Caki2 (cell line): ENCODE results near the gene NMNAT2. TPM values are rescaled to one million over a fixed set of nuclear protein-coding genes. Genes with fewer than 3 reads are reported as not detected.

Experiments used
- DNase-seq: peaks from one replicate; pipeline ENCODE4 v3.0.0-alpha.2; 2015; ENCODE audit warnings: low read depth
- in situ Hi-C: cut with HindIII; loops from 2 replicates; pipeline ENCODE4 v1.10.0; 2016; ENCODE audit warnings: low sequenced_read_pairs, low pct_unique_long_range_greater_than_20kb, mixed read lengths
- total RNA-seq: library from RNA; depleted of rRNA; stranded (reverse); fragments of >200 nt; shearing (Covaris generic); gene quantifications from 2 replicates; pipeline ENCODE4 v1.2.3, GENCODE V29; 2014; ENCODE audit warnings: low replicate concordance

NMNAT2 gene
- total RNA-seq, 1 experiment from 2014 or later: 0.24 TPM

DNA sequence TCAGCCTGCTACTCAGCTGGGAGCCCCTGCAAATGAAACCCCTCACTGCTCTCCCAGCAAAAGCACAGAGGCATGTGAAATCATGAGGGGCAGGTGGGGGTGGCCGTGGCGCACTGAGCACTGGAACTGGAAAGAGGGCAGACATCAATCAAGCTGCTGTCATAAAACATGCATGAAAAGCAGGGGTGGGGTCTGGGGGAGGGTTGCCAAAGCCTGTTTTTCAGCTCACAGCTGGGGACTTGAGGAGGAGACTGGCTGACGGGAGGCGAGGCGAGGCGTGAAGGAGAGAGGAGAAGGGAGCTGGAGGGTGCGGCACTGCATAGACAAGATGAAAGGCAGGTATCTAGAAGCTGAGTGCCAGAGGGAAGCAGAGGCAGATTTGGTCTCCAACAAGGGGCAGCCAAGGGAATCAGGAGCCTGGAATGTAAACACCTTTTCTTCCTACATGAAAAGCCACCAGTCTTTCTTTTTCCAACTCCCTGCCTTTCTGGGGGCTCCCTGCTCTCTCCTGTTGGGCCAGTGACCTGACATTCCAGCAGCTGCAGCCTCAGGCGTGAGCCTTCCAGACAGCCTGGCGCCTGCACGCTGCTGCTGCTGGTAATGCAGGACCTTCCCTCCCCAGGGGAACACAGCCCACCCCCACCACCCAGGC, 87.0 kb downstream of the NMNAT2 start:
- in situ Hi-C loops: no loop called here
- DNase-seq: no peak

DNA sequence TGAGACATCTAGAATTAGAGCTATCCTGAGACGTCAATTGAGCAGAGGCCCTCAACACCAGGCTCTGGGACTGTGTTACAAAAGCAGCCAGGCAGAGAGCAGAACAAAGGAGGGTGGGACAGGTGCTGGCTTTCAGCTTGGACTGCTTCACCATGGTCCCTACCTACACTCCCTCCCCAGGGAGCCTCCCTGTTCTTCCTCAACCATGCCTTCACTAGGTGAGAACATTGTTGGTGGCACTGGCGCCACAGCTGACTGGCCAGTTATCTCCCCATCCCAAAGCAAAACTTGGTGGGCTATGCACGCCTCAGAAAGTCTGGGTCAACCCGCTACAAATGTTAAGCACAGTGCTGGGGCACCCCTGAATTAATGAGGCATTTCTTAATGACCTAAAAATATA, 87.8 kb downstream of the NMNAT2 start:
- DNase-seq: no peak
- in situ Hi-C loops: no loop called here

DNA sequence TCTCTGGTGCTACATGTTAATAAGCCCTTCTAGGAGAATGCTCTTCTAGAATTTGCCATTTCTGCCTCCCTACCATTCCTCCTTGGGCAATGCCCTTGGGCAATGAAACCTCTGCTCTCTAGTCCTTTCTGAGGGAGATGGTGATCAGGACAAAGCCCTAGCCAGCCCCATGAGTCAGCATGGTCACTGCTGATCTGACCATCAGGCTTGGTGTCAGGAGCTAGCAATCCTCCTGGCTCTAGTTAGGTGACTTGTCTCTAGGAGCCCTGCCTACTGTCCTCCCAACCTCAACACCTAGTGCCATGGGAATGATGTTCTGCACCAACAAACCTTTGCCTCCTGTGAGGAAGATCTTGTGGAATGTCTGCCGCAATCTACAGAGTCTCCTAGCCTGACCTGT, 89.8 kb downstream of the NMNAT2 start:
- in situ Hi-C loops: no loop called here

DNA sequence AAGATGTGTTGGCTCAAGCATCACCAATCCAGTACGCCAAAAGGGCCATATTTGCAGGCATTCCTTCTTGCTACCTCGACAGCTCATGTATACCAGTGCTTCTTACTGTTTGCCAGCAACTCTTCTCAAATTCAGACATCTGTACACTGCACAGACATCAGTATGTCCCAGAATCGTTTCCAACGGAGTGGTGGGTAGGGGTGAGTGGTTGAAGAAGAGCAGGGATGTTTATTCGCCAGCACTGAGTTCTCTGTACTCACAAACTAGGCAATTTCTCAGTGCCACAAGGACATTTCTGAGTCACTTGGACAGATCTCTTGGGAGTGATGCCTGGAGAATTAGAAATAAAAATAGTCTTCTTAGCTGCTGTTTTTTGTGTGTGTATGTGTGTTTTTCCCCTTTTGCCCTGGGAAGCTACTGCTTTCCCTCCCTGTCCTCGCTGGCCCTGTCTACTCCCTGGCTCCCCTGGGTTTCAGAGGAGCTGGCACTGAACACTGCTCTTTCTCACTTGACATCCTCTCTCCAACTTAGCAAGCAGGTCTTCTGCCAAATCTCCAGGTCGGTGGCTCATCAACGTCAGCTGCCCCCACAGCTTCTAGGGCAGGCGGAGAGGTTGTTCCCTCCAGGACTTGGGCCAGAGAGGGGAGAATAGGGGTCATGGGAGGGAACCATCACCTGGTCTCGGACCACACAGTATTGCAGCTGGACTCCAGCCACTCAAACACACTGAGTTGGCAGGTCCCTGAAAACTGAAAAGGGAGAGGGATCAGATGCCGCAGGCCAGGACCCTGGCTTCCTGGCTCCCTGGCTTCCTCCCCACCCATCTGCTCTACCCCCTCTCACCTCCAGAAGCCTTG, 90.5 kb downstream of the NMNAT2 start:
- in situ Hi-C loops: no loop called here
- no peak for DNase-seq

More for the DNA sequence above, 89.8 kb downstream of the NMNAT2 start:
- no peak for DNase-seq

DNA sequence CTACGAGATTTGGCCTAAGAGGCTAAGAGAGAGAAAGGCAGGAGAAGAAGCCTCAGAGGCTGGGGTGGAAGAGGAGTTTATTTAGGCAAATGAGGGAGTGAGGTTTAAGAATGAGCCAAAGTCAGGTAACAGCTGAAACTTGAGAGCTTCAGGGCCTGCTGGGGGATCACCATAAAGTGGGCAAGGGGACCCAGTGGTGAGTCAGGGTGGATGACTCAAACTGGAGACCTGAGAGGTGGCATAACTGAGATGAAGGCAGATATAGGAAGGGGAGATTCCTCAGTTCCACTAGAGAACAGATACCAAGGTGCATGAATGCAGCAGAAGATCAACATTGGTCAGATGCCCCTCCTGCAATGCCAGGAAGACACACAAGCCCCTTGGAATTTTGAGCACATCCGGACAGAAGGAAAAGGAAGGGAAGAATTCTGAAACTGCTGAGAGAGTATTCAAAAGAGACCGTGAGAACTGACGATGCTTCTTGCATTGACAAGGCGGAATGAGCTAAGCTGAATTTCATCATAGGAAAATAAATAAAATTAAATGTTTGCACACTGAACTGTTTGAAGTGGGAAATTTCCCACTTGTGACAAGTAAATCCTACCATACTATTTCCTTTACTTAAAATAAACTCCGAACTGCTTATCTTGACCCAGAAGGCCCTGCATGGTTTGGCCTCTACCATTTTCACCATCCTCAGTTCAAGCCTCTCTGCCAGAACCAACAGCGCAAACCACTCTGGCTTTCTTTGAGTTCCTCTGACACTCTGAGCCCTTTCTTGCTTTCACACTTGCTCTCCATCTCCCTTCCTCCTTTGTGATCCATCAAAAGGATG, 94.1 kb downstream of the NMNAT2 start:
- in situ Hi-C loops: no loop called here
- DNase-seq: no peak

DNA sequence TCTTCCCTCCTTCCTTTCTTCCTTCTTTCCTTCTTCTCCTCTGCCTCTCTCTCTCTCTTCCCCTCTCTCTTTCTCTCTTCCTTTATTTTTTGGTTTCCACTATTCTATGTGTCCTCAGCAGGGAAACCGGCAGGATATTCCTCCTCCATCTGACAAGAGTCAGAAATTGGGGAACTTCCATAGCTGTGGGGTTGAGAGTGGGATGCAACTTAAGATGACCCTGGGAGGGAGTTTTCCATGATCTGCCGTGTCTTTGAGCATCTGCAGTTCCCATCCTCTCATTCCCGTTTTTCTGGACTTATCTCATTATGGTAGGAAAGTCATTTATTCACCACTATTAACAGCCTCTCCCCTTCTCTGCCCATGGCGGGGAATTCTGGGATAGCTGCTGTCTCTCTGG, 98.6 kb downstream of the NMNAT2 start:
- in situ Hi-C loops: no loop called here
- DNase-seq: no peak

DNA sequence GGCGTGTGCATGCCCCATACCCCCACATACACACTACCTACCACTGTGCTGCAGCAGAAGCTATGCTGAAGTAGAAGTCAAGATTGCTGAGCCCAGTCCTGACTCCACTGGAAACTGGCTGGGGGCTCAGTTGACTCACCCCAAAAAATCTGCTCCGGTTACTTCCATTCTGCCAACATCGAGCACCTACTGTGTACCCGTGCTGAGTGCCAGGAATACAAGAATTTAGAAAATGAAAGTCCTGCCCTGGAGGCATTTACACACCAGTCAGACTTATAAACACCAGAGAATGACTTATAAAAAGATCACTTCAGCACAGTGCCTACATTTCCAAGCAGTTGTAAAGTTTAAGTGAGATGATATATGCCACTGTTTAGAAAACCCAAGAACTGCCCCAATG, 99.1 kb downstream of the NMNAT2 start:
- DNase-seq: no peak
- in situ Hi-C loops: no loop called here

DNA sequence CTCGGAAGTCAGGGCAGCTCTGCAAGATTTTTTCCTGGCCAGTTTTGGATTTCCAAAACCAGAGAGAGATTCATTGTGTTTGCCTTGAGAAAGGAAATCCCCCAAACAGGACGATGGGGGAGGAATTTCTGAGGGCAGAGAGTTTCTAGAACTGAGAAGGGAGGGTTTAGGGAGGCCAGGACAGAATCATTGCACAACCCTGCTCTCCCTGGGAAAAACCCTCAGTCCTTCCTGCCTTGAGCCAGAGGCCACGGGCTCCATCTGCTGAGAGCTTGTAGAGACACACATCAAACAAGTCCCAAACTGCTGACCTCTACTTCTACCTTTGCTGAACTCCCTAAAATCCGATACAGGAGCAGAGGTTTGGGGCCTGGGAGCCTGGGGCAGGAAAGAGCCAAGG, 99.7 kb downstream of the NMNAT2 start:
- in situ Hi-C loops: no loop called here
- DNase-seq: peak; percentile 55

DNA sequence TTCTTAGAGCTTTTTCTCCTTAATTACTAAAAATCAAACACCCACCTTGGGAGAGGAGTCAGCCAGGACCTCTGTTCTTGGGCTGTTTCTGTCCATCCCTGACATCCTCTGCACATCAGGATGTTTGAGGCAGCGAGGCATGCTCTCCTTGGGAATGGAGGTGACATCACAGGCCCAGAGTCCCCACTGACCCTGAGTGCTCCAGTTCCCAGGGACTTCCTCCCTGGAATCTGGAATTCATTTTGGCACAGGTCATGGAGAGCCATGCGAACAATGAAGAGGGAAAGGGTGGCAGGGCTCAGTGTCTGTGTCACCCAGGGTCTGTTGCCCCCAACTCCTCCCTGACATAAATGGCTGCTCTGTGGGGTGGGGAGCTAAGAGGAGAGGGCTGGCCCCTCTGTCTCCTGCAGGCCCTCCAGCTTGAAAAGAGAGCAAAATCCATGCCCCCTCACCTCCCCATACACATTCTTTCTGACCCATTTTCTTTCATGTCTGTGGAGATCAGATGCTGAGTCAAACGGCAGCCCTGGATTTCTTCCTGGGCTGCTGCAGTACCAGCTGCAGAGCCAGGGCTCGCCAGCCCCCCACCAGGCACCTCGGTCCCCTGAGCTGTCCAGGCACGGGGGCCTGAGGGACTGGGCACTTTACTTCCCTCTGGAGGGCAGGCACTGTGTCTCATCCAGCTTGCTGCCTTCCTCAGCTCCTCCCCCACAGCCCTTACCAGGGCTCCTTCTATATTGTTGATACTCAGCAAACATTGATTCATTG, 102.0 kb downstream of the NMNAT2 start:
- no peak for DNase-seq
- in situ Hi-C loops: no loop called here

DNA sequence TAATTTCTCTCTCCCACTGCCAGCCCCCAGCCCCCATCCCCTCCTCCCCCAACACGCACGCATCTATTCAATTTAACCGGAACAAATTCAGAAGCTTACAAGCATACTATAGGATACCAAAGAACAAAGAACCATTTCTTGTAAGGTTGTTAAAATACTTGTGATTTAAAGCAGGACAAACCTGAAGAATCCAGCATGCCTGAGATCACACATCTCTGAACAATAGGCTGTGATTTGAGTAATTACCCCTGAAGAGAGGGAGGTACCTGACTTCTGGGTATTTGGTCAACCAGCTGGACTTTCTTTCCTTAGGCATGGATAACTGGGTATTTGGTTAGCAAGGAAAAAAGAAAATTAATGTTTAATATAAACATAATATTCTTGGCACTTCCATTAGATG, 105.1 kb downstream of the NMNAT2 start:
- no peak for DNase-seq
- in situ Hi-C loops: no loop called here

DNA sequence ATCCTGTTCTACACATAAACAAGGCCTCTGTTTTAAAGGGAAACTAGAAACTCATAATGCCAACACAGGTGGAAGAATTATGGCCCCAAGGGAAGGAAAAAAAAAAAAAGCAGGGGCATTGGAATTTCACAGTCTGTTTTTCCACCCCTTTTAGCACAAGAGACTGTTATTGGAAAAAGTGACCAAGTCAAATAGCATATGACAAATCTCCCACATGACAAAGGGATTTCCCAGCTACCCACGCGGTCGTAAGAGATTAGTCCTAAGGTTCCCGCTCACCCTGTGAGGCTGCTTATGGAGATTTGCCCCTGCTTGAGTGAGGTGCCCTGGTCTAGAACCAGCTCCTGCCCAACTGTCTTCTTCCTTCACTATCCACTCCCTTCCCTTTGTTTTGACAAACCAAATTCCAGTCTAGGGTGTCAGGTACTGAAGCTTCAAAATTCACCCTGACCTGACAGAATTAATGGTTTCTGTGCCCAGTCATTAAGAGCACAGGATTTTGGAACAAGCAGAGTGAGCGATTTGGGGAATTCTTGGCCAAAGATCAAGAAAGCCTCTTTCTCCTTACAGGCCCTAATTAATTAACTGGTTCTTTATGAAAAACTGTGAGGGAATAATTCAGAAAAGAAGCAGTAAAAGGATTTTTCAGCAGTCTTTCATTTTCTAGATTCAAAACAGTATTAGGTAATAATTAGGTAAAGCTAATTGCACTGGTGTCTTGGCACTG, 107.3 kb downstream of the NMNAT2 start:
- in situ Hi-C loops: no loop called here
- DNase-seq: peak; percentile 27

DNA sequence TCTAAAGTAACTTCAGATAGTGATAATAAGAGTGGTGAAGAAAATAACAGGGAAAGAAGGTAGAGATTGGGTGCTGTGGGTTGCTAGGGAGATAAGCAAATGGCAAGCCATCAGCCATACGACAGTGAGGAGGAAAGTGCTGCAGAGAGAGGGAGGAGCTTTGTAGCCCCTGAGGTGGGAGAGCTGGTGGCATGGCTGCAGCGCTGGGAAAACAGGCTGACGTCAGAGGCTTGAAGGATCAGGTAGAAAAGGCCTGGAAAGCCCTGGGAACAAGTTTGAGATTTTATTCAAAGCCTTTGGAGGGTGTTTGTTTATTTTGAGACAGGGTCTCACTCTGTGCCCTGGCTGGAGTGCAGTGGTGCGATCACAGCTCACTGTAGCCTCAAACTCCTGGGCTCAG, 109.5 kb downstream of the NMNAT2 start:
- in situ Hi-C loops: no loop called here
- DNase-seq: no peak

DNA sequence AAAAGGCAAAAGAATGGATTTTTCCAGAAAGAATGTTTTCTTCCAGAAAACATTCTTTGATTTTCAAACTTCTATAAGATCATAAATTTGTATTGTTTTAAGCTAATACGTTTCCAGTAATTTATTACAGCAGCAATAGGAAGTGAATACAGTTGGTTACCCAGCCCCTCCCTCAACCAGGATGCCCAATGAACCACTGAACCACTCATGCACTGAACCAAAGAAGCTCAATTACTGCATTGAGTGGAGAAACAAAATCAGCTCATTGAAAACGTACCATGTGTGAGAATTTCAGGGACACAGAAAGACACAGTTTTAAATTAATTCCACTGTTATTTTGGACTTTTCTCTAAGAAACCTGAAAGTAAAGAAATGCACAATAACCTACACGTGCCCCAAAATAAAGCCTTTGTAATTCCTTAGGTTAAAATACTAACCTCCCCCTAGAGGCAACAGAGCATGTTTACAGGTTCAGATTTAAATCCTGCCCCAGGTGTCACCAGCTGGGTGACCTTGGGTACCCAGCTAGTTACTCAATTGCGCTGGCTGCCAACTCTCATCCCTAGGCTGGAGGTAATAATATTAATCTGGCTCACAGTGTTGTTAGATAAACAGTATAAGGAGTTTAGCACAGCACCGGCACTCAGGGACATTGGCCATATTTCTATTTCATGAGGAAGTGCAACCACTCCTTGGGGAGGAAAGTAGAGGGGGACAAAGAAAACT, 111.7 kb downstream of the NMNAT2 start:
- in situ Hi-C loops: no loop called here
- peak; percentile 6 for DNase-seq

DNA sequence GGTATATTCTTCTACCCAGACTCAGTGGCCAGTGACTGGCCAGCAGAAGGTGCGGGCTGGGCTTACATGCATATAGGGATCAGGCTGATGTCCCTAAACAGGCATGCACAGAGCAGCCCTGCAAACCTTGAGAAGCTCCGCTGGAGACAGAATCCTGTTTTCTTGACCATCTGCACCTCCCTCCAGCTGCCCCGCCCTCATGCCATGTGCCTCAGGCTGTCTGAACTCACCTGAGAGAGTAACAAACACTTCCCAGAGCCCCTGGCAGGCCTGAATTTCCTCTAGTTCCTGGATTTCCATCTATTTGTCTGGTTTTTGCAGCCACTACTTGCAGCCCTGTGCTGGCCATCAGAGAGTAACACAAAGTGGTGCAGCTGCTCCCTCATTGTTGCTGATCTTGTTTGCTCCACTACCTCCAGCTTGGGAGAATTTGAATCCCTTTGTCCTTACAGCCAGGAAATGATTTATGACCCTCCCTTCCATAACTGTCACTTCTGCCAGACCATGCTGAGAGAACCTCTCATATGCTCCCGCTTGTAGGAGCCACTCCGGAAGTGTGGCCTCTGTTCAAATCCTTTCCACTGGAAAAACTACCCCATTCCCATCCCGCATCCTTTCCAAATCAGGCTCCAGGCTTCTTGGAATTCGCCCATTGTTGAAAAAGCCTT, 113.6 kb downstream of the NMNAT2 start:
- in situ Hi-C loops: no loop called here
- DNase-seq: no peak

DNA sequence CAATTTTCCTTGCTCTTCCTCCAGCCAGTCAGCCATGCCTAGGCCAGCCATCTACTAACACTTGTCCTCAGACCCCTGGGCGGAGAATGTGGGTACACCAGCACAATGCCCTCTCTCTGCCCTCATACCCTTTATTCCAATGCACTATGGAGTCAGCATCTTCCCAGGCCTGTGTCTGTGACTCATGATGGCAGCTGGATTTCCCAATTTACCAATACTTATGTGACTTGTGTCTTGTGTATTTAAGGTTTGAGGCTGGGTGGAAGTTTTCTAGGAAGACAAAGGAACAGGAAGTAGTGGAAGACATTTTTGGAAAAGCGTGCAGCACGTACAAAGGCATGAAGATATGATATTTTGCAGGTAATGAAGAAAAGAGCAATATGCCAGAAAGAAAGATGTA, 114.3 kb downstream of the NMNAT2 start:
- in situ Hi-C loops: no loop called here
- DNase-seq: no peak

DNA sequence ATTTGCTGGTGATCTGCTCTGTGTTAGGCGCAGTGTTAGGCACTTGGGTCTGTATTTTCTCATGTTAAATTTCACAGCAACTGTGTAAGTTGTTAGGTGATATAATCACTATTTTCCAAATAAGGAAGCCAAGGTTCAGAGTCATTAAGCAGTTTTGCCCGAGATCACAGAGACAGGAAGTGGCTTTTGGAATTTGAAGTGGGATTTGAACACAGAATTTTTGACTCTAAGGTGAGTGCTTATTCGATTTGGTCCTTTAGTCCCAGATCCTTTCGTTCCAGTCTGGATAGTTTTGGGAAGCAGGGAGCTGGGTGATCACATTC, 114.9 kb downstream of the NMNAT2 start:
- no peak for DNase-seq
- in situ Hi-C loops: no loop called here
